Right atrium auricular region (tissue), 2 donors: ENCODE measurements around the gene C1orf216. TPM values are rescaled to one million over a fixed set of nuclear protein-coding genes. Genes with fewer than 3 reads are reported as not detected.

Source experiments
- DNase-seq: peaks from one replicate; pipeline ENCODE4 v3.0.0-alpha.2; 2019; ENCODE audit warnings: low spot score
- H3K27ac ChIP-seq, 2 donors: fragments of 200-600 bp; sonication (generic); 1 replicate in 1 of 2; 2 replicates in 1 of 2; pipeline ENCODE4 v1.5.1; 2016 to 2019
- H3K27me3 ChIP-seq, 2 donors: fragments of 200-600 bp; sonication (generic); one replicate each; pipeline versions ENCODE4 v1.5.1 to v1.6.0; 2017 to 2019
- H3K36me3 ChIP-seq: fragments of 200-600 bp; sonication (generic); one replicate; pipeline ENCODE4 v1.5.1; 2016
- H3K4me1 ChIP-seq, 2 donors: fragments of 200-600 bp; sonication (generic); one replicate each; pipeline versions ENCODE4 v1.5.1 to v1.6.0; 2017 to 2019
- H3K4me3 ChIP-seq, 2 donors: fragments of 200-600 bp; sonication (generic); 1 replicate in 1 of 2; 2 replicates in 1 of 2; pipeline ENCODE4 v1.5.1; 2017 to 2019; ENCODE audit warnings: mild to moderate bottlenecking in 1 of 2, moderate library complexity in 1 of 2
- H3K9me3 ChIP-seq, 2 donors: fragments of 200-600 bp; sonication (generic); one replicate each; pipeline ENCODE4 v1.5.1; 2019
- total RNA-seq, 2 donors: library from RNA; depleted of rRNA; stranded (reverse); fragments of >200 nt; gene quantifications; one replicate each; pipeline ENCODE4 v1.1.0, GENCODE V29; 2016
- TF ChIP-seq, protein P1 (sequence below), 2 donors: fragments of 200-600 bp; sonication (generic); IDR thresholded peaks; one replicate each; pipeline ENCODE4 v1.5.1; 2019; ENCODE audit warnings: antibody characterized with exemption in 2 of 2

The C1orf216 gene
- total RNA-seq, 2 donors from 2014 or later = 13.1 to 16.1 TPM

- Histone ChIP-seq H3K4me1 (no peaks in the 10 kb centered on the region), H3K4me3 (no peak overlapping the region), H3K27me3 (no peaks in the 10 kb centered on the region), H3K9me3 (no peaks in the 10 kb centered on the region), H3K36me3 (no peaks in the 10 kb centered on the region), H3K27ac (no peak overlapping the region)
- TF ChIP-seq, protein P1, sequence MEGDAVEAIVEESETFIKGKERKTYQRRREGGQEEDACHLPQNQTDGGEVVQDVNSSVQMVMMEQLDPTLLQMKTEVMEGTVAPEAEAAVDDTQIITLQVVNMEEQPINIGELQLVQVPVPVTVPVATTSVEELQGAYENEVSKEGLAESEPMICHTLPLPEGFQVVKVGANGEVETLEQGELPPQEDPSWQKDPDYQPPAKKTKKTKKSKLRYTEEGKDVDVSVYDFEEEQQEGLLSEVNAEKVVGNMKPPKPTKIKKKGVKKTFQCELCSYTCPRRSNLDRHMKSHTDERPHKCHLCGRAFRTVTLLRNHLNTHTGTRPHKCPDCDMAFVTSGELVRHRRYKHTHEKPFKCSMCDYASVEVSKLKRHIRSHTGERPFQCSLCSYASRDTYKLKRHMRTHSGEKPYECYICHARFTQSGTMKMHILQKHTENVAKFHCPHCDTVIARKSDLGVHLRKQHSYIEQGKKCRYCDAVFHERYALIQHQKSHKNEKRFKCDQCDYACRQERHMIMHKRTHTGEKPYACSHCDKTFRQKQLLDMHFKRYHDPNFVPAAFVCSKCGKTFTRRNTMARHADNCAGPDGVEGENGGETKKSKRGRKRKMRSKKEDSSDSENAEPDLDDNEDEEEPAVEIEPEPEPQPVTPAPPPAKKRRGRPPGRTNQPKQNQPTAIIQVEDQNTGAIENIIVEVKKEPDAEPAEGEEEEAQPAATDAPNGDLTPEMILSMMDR (IDR thresholded peaks at IDR 0.05) = no peak
- DNase-seq = no peak
Observed at GRCh38 chr1:35753626-35754260, 35.1 kb upstream of the C1orf216 start.

DNA sequence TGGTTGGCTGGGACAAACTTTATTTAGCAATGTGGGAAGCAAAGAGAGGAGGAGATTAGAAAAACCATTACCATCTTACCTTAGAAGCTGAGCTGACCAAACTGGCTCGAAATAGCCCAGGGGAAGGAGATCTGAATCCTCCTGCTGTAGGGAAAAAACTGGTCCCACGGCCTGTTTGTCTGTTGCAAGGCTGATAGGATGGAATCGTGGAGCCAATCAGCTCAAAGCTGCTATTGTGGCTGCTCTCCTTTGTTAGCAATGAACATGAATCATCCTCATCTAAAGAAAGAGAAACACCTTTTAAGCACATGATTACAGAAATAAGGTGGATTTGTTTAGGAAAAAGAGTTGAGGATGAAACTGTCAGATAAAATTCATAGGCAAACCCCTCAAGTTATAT lies 29.6 kb upstream of the C1orf216 start:
- H3K27ac ChIP-seq = no peak overlapping the region
- H3K27me3 ChIP-seq = no peaks in the 10 kb centered on the region
- TF ChIP-seq, protein P1 (IDR thresholded peaks at IDR 0.05) = no peak
- no peak overlapping the region for H3K4me3 ChIP-seq
- H3K36me3 ChIP-seq = no peaks in the 10 kb centered on the region
- no peaks in the 10 kb centered on the region for H3K4me1 ChIP-seq
- no peaks in the 10 kb centered on the region for H3K9me3 ChIP-seq
- no peak for DNase-seq

- TF ChIP-seq, protein P1 (IDR thresholded peaks at IDR 0.05) = no peak
- Histone ChIP-seq H3K4me1 (no peaks in the 10 kb centered on the region), H3K36me3 (no peaks in the 10 kb centered on the region), H3K9me3 (no peaks in the 10 kb centered on the region), H3K4me3 (no peak overlapping the region), H3K27ac (no peak overlapping the region), H3K27me3 (no peaks in the 10 kb centered on the region)
- DNase-seq = no peak
Observed at GRCh38 chr1:35745124-35745730, 26.5 kb upstream of the C1orf216 start.

- Histone ChIP-seq H3K4me1 (no peaks in the 10 kb centered on the region), H3K36me3 (no peaks in the 10 kb centered on the region), H3K4me3 (no peak overlapping the region), H3K9me3 (no peaks in the 10 kb centered on the region), H3K27me3 (no peaks in the 10 kb centered on the region), H3K27ac (no peak overlapping the region)
- TF ChIP-seq, protein P1 (IDR thresholded peaks at IDR 0.05) = no peak
- DNase-seq = no peak
Observed at GRCh38 chr1:35737120-35737519, 18.4 kb upstream of the C1orf216 start.

DNA sequence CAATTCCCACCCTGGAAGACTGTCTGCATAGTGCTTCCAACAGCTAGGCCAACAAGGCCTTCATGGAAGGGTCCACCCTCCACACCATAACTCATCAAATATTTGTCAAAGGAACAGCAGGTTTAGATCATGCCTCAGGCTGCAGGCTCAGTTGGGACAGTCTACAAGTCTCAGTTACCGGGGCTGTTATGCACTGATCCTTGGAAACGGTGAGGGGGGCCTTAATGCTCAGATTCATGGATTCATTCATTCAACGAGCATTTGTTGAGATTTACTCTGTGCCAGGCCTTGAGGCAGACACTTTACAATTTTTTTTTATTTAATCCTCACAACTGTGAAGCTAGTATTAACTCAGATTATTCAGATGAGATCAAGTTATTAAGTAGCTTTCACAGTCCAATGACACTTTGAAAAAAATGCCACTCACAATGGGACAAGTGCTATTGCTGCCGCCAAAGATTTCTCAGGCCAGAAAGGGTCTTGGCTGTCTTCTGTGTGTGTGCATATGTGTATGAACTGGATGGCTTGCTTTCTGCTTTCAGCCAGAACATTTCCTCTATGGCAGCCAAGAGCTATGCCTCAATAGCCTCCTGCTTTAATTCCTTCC lies 8.9 kb upstream of the C1orf216 start:
- H3K4me1 ChIP-seq = no peaks in the 10 kb centered on the region
- no peak for DNase-seq
- H3K27ac ChIP-seq = no peak overlapping the region
- no peaks in the 10 kb centered on the region for H3K36me3 ChIP-seq
- no peak overlapping the region for H3K4me3 ChIP-seq
- no peaks in the 10 kb centered on the region for H3K9me3 ChIP-seq
- no peaks in the 10 kb centered on the region for H3K27me3 ChIP-seq
- TF ChIP-seq, protein P1 (IDR thresholded peaks at IDR 0.05) = no peak
